Putamen (tissue), 1 donor: ENCODE data around the gene RAC2.
"Not testable (repeated sequence)": the region's sequence is repeated elsewhere in the genome, so short reads cannot be mapped to it uniquely, and the experiment has no call there.

Experiments
- DNase-seq: peaks from one replicate; pipeline ENCODE4 v3.0.0-alpha.2; 2016; ENCODE audit warnings: low spot score

Gene RAC2

GRCh38 chr22:37204045-37204655 lies 39.9 kb downstream of the RAC2 start:
- no peak for DNase-seq

GRCh38 chr22:37203354-37204044 lies 40.6 kb downstream of the RAC2 start:
- DNase-seq = no peak

GRCh38 chr22:37202716-37203115 lies 41.4 kb downstream of the RAC2 start:
- no peak for DNase-seq

GRCh38 chr22:37202001-37202555 lies 42.0 kb downstream of the RAC2 start:
- no peak for DNase-seq

- DNase-seq = not testable (repeated sequence)
Measured at GRCh38 chr22:37201443-37201820, 42.6 kb downstream of the RAC2 start.

GRCh38 chr22:37199760-37200108 lies 44.3 kb downstream of the RAC2 start:
- no peak for DNase-seq

GRCh38 chr22:37199103-37199759 lies 44.8 kb downstream of the RAC2 start:
- peak; percentile 95 for DNase-seq

- peak; percentile 74 for DNase-seq
Measured at GRCh38 chr22:37198258-37199102, 45.6 kb downstream of the RAC2 start.

GRCh38 chr22:37197451-37198257 lies 46.4 kb downstream of the RAC2 start:
- no peak for DNase-seq

- DNase-seq = no peak
Measured at GRCh38 chr22:37196539-37197450, 47.3 kb downstream of the RAC2 start.

GRCh38 chr22:37195921-37196320 lies 48.1 kb downstream of the RAC2 start:
- no peak for DNase-seq

- no peak for DNase-seq
Measured at GRCh38 chr22:37194750-37195149, 49.3 kb downstream of the RAC2 start.

GRCh38 chr22:37193629-37194191 lies 50.4 kb downstream of the RAC2 start:
- DNase-seq = no peak

GRCh38 chr22:37192741-37193140 lies 51.3 kb downstream of the RAC2 start:
- DNase-seq = no peak

GRCh38 chr22:37192204-37192603 lies 51.9 kb downstream of the RAC2 start:
- DNase-seq = no peak

GRCh38 chr22:37190262-37190780 lies 53.7 kb downstream of the RAC2 start:
- DNase-seq = no peak

- no peak for DNase-seq
Measured at GRCh38 chr22:37188901-37189466, 55.1 kb downstream of the RAC2 start.

GRCh38 chr22:37187891-37188761 lies 55.9 kb downstream of the RAC2 start, which contains the start of gene C1QTNF6:
C1QTNF6 (minus strand) TSS chr22:37188247; CDS start chr22:37188213, 34 bp downstream.
- no peak for DNase-seq
